HG02678 (cell line): ENCODE data around the gene MBD5.
"Not testable (repeated sequence)": the region's sequence is repeated elsewhere in the genome, so short reads cannot be mapped to it uniquely, and the experiment has no call there.

Experiments used
- ATAC-seq: cut with Tn5 transposase; IDR thresholded peaks from one replicate; pipeline ENCODE4 v1.9.1; 2021; ENCODE audit warnings: mild to moderate bottlenecking, moderate library complexity; ENCODE audit not compliant: unreplicated experiment

Gene MBD5

DNA sequence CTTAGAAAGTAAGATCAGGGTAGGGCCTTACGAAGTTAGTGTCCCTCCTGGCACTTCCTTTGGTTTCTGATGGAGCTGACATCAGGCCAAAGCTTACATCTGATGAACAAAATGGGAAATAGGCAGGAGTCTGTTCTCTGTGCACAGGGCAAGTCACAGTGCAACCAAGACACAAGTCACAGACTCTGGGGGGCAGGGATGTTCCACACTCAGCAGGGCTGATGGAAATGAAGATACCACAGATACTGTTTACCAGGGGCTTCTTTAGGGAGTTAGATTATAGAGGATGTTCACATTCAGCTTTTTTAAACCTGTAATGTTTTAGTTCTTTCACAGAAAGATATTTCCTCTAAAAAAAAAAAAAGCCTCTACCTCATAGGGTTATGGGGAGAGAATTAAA is 517.5 kb downstream of the MBD5 start:
- ATAC-seq, result no peak

DNA sequence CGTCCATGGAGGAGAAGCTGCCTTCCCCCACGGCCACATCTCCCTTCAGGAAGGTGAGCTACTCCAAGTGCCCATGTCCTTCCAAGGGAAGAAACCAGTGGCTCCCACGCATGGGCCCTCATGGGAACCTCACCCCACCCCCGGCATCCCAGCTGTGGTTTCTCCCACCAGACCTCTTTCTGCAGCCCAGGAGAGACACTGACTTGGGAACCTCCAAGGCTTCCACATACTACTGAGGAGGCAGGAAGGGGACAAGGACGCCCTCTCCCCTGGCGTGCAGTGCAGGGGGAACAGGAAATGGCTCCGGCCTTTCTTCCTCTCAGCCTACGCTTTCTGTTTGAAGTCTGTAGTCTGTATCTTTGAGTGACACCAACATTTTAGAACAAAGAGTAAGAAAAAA is 519.1 kb downstream of the MBD5 start:
- peak; percentile 53 for ATAC-seq

DNA sequence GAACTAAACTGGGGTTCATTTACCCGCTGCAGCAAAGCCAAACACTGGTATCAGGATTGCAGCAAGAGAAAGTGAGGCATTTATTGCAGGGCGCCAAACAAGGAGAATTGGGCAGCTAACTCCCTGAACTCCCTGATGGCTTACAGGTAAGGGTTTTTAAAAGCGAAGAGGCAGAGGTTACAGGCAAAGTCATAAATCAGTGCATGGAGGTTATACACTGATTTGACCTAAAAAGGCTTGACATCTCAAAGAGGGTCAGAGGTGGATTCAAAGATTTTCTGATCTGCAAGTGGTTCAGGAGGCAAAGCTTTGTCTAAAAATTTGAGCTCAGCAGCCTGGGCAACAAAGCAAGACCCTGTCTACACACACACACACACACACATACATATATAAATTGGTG is 520.9 kb downstream of the MBD5 start:
- no peak for ATAC-seq

DNA sequence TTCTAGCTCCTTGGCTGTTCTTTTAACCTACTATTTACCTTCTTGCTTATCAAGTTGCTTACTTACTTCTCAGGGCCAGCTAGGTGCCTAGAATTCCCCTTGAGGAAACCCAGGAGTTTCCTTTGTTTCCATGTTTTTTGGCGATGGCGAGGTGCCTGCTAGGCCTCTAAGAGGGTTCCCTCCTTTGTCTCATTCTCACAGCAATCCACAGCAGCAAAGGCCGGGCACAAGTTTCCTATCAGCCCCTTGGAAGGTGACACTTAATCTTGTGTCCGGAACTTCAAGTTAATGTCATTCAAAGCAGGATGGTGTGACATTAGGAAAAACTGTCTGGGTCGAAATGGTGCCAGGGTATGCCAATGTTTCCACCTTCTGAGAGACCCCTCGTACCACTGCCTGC is 521.7 kb downstream of the MBD5 start:
- no peak for ATAC-seq

DNA sequence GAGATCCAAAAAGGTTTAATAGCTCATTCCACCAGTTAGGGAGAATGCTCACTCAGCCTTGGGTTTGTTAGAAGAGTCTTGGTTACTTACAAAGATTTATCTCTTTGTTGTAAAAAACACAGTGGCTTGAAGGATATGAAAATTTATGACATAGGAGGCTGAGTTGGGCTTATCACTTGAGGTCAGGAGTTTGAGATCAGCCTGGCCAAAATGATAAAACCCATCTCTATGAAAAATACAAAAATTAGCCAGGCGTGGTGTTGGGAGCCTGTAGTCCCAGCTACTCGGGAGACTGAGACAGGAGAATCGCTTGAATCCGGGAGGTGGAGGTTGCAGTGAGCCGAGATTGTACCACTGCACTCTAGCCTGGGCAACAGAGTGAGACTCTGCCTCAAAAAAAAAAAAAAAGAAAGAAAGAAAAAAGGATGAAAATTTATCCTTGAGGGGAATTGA is 522.2 kb downstream of the MBD5 start:
- not testable (repeated sequence) for ATAC-seq

DNA sequence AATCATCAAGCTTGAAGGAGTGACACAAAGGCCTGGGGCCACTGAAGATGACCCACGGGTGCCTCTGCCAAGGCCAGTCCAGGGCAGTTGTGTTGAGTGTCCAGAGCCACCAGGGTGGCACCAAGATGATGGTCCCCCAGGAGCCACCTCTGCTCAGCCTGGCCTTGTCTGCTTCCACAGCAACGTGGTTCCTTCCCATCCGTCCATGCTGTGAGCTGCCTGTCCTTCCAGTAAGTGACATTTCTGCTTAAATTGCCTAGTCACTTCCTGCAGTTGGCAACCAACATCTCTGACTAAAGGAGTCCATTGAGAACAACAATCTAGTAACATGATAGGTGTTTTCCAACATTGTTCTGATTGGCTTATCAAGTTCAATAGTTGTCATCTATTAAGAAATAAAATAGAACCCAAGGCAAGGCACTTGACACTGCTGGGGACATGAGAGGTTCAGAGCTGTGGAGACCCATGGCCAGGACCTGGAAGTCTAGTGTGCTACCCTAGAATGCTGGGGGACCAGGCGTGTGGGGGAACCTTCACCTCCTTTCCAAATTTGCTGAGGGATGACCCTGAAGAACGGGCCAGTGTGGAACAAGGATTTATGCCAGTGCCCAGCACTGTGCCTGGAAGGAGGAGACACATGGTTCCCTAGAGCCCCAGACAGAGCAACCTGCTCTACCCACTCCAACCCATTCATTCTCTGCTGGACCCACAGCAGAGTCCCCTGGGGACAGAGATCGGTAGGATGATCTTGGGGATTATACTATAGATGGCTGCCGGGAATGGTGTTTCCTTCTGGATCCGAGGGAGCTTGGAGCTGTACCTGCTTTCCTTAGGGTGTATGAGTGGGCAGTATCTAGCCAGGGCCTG is 524.7 kb downstream of the MBD5 start:
- ATAC-seq, result no peak

DNA sequence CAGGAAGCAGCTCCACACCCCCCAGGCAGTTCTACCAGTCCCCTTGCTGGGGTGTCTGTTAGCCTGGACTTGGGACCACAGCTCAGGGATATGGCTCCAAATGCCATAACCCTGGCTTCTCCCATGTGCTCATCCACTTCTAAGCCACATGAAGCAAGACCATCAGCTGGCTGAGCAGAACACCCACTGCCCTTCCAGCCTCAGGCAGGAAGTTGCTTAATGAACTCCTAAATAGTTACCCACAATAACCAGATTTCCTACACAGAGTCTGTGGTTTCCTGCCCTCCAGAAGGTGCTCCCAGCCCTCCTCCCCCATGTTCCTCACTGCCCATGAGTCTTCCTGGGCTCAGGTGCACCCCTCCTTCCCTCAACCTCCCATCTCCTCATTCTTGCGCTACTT is 525.4 kb downstream of the MBD5 start:
- ATAC-seq, result no peak

DNA sequence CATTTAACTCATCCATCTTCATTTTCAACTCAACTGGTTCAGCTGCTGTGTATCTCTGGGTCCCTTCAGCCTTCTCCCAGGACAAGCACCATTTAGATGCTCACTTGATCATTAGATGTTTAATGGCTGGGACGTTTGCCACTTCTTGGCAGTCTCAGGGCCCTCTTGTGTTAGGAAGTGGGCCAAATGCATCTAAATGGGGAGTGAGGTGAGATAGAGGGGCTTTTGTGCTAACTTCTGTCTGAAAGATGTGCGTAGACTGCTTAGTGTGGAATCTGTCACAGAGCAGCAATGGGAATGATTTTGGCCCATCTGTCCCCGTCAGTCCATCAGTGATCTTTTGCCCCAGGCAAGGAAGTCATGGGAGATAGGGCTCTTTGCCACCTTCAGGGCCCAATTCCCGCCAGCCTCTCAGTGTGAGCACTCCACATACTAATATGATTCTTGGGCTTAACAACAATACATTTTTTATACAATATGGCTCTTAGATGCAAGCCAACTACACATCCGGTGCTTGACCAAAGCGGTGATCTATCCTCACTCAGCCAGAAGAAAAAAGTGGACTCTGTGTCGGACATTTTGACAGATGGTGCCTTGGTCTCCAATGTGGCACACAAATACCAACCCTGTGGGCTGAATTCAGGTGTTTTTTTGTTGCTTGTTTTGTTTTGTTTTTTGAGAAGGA is 528.0 kb downstream of the MBD5 start:
- no peak for ATAC-seq

DNA sequence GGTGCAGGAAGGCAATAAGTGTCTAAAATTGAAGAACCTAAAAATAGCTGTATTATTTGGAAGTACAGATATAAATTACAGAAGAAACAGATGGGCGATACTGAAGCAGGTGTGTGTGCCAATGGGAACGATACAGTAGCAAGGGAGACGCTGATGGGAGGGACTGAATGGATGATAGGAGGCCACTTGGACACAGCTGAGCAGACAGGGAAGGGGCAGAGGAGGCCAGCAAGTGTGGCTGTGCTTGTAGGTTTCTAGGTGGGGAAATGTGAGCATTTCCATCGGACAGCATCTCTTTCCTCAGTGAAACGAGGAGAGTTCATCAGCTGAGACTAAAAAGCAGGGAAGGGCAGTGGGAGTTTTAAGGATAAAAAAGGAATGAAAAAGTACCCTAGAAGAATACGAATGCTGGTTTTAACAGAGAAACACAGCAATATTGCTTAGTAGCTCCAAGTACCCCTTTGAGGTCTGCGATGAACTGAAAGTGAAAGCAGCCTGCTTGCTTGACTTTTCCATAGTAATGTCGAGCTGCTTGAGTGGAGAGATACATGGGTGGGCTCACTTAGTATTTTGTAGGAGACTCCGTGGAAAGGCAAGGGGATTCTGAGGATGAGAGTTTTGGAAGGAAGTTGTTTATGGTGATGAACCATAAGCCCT is 531.9 kb downstream of the MBD5 start:
- ATAC-seq, result peak; percentile 71

DNA sequence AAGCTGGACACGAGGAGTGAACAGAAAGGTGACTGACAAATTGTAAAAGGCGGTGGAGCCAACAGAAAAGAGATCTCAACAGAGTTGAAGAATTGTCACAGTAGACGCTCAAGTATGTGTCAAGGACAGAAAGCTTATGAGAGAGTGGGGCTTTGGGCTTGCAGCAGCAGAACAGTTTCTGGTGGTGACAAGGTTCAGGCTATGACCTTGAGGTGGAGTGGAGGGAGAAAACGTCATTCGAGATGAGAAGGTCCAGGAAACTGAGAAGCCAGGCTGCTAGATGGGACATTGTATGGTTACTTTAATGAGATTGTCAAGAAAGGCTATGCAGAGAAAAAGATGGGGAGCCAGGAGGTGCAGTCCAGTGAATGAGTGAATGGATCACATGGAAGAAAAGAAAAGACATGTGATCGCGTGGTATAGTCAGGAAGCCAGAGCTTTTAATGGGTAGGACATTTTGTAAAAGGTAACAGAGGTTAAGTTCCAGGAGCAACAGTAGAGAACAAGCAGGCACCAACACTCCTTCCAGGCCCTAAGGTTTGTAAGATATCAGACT is 532.5 kb downstream of the MBD5 start:
- no peak for ATAC-seq

DNA sequence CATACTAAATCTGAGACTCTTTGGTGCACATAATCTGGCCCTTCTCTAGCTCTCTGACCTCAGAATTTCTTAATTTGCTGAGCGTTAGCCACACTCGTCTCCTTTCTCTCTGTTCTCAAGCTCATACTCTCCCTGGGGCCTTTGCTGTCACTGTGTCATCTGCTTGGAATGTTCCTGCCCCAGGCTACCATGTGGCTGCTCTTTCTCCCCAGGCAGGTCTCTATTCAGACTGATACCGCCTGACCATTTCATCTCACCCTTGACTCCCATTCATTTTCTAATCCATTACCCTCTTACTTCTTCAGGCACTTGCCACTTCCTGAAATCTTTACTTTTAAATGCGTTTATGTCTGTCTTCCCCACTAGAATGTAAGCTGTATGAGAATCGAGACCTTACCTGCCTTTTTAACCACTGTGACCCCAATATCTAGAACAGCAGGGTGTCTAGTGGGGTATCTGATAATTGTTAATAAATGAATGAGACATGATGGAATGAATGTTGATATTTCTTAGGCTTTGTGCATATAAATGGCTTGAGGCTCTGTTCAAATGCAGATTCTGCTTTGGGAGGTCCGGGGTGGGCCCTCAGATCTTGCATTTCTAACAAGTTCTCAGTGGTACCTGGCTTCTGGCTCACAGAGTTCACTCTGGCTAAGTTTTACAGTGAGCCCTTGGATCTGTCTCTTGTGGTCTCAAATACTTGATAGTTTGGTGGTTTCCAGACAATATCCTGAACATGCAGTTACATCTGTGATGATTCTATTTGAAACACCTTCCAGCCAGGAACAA is 533.8 kb downstream of the MBD5 start:
- ATAC-seq, result no peak

DNA sequence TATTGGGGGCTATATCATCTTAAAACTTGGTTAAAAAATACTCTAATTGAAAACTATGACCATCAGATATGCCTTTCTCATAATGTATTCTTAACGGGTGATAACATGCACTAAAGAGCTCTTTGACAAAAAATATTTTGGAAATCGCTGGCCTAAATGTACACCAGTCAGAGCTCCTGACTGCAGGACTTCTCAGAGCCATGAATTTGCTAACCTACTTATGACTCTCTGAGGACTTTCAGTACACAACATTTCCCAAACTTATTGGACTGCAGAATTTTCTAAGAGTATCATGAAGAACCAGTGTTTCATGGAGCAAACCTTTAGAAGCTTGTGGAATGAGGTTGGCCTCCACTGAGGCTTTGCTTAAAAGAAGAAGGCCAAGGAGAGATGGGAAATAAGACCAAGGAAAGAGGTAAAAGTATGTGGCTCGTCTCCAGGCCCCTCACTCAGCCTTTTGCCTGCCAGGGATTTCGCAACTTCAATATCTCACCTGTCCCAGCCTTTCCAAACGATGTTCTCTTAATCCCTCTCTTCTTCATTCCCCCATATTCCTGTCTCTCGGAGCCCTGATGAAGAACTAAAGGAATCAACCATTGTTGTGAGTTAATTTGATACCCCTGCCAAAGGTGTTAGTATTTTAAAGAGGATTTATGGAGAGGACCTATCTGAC is 534.9 kb downstream of the MBD5 start:
- ATAC-seq, result no peak

DNA sequence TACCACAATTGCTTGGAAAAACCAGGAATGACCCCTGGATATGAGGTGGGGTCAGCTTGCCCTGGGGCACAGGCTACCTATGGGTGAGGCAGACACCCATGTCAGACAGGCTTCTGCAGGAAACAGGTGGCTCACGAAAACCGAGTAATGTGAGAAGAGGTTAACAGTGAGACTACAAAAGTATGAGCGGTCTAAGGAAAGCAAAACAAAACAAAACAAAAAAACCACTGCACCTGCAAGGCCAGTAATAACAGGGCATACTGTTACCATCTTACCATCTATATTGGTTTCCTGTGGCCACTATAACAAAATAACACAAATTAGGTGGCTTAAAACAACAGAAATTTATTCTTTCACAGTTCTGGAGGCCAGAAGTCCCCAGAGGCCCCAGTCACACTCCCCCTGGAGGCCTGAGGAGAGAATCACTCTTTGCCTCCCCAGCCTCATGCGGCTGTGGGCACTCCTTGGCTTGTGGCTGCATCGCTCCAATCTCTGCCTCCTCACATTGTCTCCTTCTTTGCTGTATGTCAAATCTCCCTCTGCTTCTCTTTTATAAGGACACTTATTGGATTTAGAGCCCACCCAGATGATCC is 537.0 kb downstream of the MBD5 start:
- peak; percentile 57 for ATAC-seq

DNA sequence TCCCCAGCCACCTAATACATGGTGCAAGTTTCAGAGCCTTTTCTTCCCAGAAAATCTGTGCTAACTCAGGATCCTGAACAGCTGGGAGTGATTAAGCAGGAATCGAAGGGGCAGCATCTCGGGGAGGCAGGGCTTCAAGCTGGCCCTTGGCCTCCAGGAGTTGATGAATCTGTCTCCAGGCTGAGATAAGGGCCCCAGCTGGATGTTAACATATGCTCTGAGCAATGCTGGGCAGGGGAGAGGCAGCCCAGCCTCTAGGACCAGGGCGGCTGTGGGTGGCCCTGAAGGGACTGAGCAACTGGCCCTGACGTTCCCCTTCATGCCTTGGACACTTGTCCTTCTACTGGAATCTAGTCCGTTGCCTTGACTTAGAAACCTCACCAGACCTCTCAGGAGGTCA is 539.6 kb downstream of the MBD5 start:
- no peak for ATAC-seq

DNA sequence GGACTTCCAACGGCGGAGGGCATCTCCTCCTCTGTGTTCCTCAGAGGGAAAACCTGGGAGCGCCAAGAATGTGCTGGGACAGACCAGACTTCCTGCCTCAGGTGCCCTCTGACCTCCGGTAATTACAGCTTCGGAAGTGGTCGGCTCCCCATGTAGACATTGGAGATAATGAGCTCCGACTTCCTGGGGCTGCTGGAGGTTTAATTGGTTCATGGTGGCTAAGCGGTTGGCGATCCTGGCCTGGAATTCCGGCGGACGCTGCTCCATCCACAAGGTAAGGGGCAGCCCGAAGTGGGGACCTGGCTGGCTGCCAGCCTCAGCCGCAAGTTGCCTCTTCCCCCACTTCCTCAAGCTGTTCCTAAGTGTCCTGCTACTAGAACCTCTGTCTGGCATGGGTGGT is 540.5 kb downstream of the MBD5 start:
- no peak for ATAC-seq

DNA sequence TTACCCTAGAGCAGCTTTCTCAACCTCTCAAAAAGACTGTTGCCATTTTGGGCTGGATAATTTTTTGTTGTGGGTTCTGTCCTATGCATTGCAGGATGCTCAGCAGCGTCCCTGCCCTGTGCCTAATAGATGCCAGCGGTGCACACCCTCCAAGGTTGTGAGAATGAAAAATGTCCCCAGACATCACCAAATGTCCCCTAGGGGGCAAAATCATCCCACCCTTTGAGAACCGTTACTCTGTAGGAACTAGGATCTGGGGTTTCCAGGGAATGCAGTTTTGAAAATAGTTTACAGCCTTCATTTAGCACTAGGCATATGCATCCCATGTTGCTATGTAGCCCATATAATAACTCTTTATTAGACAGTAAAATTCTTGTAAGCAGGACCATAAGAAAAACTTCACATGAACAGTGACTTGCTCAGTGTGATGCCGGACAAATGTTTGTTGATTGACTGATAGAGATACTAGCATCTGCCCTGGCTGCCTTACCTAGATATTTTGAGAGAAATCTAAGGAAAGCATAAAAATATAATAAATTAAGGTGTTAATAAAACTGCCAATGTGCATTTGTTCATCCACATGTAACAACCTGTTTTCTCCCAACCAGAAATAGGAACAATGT is 544.5 kb downstream of the MBD5 start:
- no peak for ATAC-seq
